ENCODE results near the gene INSR. TPM values are rescaled to one million over a fixed set of nuclear protein-coding genes. Genes with fewer than 3 reads are reported as not detected.

The INSR gene
- total and polyA plus RNA-seq, 2 donors (not counting 3 experiments of a cell fraction or from before 2014, with no cell fraction given), result 4.9 to 19.5 TPM

DNA sequence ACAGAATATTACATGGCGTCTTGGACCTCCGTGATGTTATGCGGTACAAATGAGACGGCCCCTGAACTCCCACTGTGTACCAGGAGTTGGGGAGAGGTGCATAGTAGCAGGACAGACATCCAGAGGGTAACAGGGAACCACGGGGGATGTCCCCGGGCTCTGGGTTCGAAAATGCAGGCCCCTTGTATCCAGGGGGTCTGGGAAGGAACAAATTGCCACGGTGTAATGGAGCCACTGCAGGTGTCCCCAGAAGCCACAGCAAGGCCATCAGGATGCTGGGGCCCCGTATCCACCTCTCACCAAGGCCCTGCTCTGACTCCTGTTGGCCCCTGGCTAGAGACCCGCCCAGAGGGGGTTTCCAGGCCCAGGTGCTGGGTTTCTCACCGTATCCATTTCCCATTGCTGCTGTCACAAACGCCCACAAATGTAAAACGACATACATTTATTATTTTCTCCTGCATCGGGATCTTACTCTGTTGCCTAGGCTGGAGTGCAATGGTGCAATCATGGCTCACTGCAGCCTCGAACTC lies 77.8 kb downstream of the INSR start:
- H3K9me1 ChIP-seq (replicated peaks; ENCODE audit: control insufficient read depth, extremely low read depth, insufficient read depth, low read length), result no peaks in the 10 kb centered on the region
- TF ChIP-seq POLR2AphosphoS5 (IDR thresholded peaks at IDR 0.05; ENCODE audit: insufficient read depth, low read depth, low read length) (no peak), POLR2A (IDR thresholded peaks at IDR 0.05; ENCODE audit: low read depth, low read length) (no peak), MYC (IDR thresholded peaks at IDR 0.05; ENCODE audit: low read depth, low read length) (no peak), JUN (IDR thresholded peaks at IDR 0.05; ENCODE audit: borderline replicate concordance, insufficient read depth, insufficient read length, low read depth) (no peak), EZH2 (IDR thresholded peaks at IDR 0.05; ENCODE audit: borderline replicate concordance, low read depth, low read length, severe bottlenecking) (no peak), FOS (IDR thresholded peaks at IDR 0.05; ENCODE audit: borderline replicate concordance, insufficient read depth, low read length) (no peak), GATA2 (IDR thresholded peaks at IDR 0.05; ENCODE audit: insufficient read depth, insufficient read length, low read depth, low read length) (no peak)
- TF ChIP-seq, protein P1, sequence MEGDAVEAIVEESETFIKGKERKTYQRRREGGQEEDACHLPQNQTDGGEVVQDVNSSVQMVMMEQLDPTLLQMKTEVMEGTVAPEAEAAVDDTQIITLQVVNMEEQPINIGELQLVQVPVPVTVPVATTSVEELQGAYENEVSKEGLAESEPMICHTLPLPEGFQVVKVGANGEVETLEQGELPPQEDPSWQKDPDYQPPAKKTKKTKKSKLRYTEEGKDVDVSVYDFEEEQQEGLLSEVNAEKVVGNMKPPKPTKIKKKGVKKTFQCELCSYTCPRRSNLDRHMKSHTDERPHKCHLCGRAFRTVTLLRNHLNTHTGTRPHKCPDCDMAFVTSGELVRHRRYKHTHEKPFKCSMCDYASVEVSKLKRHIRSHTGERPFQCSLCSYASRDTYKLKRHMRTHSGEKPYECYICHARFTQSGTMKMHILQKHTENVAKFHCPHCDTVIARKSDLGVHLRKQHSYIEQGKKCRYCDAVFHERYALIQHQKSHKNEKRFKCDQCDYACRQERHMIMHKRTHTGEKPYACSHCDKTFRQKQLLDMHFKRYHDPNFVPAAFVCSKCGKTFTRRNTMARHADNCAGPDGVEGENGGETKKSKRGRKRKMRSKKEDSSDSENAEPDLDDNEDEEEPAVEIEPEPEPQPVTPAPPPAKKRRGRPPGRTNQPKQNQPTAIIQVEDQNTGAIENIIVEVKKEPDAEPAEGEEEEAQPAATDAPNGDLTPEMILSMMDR (IDR thresholded peaks at IDR 0.05; ENCODE audit: extremely low read depth in 1 of 2, insufficient read depth in 1 of 2, low read depth in 1 of 2, low read length in 2 of 2), result no peak
- TF ChIP-seq, protein P2, sequence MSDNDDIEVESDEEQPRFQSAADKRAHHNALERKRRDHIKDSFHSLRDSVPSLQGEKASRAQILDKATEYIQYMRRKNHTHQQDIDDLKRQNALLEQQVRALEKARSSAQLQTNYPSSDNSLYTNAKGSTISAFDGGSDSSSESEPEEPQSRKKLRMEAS (IDR thresholded peaks at IDR 0.05; ENCODE audit: insufficient read depth, insufficient read length), result no peak
- no peaks in the 10 kb centered on the region for H3K79me2 ChIP-seq (ENCODE audit: control insufficient read depth, insufficient read depth, low read length)
- no peak for FAIRE-seq
- no peaks in the 10 kb centered on the region for H3K4me1 ChIP-seq (ENCODE audit: control insufficient read depth, extremely low read depth, insufficient read depth, low read length)
- H3K9ac ChIP-seq (replicated peaks; ENCODE audit: extremely low read depth, insufficient read depth, low read length), result no peak overlapping the region
- no peaks in the 10 kb centered on the region for H3K9me3 ChIP-seq (replicated peaks; ENCODE audit: control insufficient read depth, insufficient read depth, low read length)
- no peak overlapping the region for H2AFZ ChIP-seq (ENCODE audit: low read depth, low read length)
- H3K36me3 ChIP-seq (ENCODE audit: control insufficient read depth in 2 of 2, extremely low read depth in 1 of 2, insufficient read depth in 2 of 2, low read length in 2 of 2), result no peaks in the 10 kb centered on the region
- H3K27me3 ChIP-seq (ENCODE audit: control insufficient read depth in 2 of 2, insufficient read depth in 2 of 2, low read length in 2 of 2), result peaks cover 0 to 3% of the 10 kb centered on the region in 2 experiments
- H3K4me3 ChIP-seq (replicated peaks in 1 of 3; ENCODE audit: insufficient read depth in 1 of 3, low read depth in 1 of 3, low read length in 3 of 3), result no peak overlapping the region
- DNase-seq (ENCODE audit: low read depth, low spot score), result no peak
- H3K27ac ChIP-seq (ENCODE audit: insufficient read depth, low read depth, low read length), result no peak overlapping the region
- ChIA-PET CTCF (no interaction called here), POLR2A (no interaction called here)
- dilution Hi-C loops (cut with MboI; ENCODE audit: extremely low pct_ligation_motif_present, low sequenced_read_pairs), result no loop called here
- BruUV-seq (replicated peaks), result no TSS peak
- H3K4me2 ChIP-seq (ENCODE audit: insufficient read depth, low read length), result no peak overlapping the region
- H4K20me1 ChIP-seq (replicated peaks; ENCODE audit: control insufficient read depth, extremely low read depth, insufficient read depth, low read length), result no peaks in the 10 kb centered on the region
- intact Hi-C loops (cut with micrococcal nuclease), result no loop called here

Measured in endothelial cell of umbilical vein (primary cell).